KG1 (cell line): Measurements from ENCODE around the gene KRTAP5-7.
"Not testable (repeated sequence)": the region's sequence is repeated elsewhere in the genome, so short reads cannot be mapped to it uniquely, and the experiment has no call there.

Source experiments
- DNase-seq: peaks from one replicate; lab custom pipeline; 2025; lab: John Stamatoyannopoulos, UW

Gene KRTAP5-7

GRCh38 chr11:71532036-71532610, 5.1 kb downstream of the KRTAP5-7 start:
- DNase-seq: no peak

DNA sequence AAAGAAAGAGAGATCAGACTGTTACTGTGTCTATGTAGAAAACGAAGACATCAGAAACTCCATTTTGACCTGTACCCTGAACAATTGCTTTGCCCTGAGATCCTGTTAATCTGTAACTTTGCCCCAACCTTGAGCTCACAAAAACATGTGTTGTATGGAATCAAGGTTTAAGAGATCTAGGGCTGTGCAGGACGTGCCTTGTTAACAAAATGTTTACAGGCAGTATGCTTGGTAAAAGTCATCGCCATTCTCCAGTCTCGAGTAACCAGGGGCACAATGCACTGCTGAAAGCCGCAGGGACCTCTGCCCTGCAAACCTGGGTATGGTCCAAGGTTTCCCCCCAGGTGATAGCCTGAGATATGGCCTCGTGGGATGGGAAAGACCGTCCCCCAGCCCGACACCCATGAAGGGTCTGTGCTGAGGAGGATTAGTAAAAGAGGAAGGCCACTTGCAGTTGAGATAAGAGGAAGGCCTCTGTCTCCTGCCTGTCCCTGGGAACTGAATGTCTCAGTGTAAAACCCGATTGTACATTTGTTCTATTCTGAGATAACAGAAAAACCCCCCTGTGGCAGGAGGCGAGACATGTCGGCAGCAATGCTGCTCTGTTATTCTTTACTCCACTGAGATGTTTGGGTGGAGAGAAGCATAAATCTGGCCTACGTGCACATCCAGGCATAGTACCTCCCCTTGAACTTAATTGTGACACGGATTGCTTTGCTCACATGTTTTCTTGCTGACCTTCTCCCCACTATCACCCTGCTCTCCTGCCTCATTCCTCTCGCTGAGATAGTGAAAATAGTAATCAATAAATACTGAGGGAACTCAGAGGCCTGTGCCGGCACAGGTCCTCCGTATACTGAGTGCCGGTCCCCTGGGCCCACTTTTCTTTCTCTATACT, 7.9 kb downstream of the KRTAP5-7 start:
- not testable (repeated sequence) for DNase-seq

DNA sequence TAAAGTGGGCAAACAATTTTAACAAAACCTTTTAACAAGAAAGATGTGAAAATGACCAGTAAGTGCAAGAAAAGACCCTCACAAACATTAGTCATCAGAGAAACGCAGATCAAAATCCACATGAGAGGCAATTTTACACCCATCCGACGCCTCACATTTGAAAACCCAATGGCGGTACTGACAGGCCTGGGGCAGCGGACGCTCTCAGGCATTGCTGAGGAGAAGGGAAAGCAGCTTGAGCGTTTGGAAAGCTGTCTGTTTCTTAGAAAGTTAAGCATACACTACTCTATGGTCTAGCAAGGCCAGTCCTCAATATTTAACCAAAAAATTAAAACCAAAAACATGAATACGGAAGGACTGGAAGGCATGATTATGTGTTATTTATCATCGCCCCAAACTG, 8.8 kb downstream of the KRTAP5-7 start:
- DNase-seq: no peak

- DNase-seq: no peak
These were observed 10.5 kb downstream of the KRTAP5-7 start for GRCh38 chr11:71537537-71537936.

- DNase-seq: not testable (repeated sequence)
These were observed 11.1 kb downstream of the KRTAP5-7 start, which contains the start of gene KRTAP5-8 for GRCh38 chr11:71537977-71538665. Gene KRTAP5-8, plus strand, starts transcription at chr11:71538025. Its CDS starts 31 bp downstream, at chr11:71538056.

GRCh38 chr11:71538666-71538990, 11.6 kb downstream of the KRTAP5-7 start:
- no peak for DNase-seq

- no peak for DNase-seq
These were observed 11.9 kb downstream of the KRTAP5-7 start for GRCh38 chr11:71539017-71539416.

DNA sequence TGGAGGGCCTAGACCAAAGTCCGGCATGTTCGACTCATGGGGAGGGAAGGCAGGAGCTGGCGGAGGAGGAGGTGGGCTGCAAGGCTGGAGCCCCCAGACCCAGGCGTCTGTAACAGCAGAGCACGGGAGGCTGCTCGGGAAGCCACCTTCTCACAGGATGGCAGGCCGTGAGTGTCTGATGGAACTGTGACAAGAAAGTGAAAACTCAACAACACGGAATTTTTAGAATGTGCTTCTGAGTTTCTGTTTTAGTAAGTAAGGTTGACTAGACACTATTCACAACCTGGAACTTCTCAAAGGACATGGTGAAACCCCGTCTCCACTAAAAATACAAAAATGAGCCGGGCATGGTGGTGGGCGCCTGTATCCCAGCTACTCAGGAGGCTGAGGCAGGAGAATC, 12.9 kb downstream of the KRTAP5-7 start:
- DNase-seq: not testable (repeated sequence)

DNA sequence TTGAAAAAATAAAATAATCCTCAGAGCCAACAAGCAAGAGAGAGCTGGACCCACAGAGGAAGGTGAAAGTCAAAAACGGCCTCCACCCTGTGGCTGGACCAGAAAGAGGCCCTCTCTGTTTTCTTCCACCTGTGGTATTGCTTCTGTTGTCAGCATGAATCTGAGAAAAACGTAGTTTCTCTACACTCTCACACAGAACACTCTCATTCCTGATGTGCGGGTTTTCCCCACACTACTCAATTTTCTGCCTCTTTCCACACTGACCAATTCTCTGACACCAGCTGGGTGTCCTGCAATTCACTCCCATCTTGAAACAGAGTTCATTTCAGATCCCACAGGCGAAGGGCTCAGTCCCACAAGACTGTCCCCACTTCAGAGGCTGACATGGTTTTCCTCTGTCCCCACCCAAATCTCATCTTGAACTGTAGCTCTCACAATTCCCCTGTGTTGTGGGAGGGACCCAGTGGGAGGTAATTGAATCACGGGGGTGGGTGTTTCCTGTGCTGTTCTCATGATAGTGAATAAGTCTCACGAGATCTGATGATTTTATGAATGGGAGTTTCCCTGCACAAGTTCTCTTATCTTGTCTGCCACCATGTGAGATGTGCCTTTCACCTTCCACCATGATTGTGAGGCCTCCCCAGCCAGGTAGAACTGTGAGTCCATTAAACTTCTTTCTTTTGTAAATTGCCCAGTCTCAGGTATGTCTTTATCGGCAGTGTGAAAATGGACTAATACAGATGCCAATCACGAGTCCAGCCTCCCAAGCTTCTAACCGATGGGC, 13.6 kb downstream of the KRTAP5-7 start:
- DNase-seq: not testable (repeated sequence)

- DNase-seq: no peak
These were observed 15.3 kb downstream of the KRTAP5-7 start for GRCh38 chr11:71542382-71542781.

GRCh38 chr11:71542879-71543777, 16.1 kb downstream of the KRTAP5-7 start:
- DNase-seq: no peak

- DNase-seq: peak; percentile 26
These were observed 16.8 kb downstream of the KRTAP5-7 start for GRCh38 chr11:71543866-71544265.

DNA sequence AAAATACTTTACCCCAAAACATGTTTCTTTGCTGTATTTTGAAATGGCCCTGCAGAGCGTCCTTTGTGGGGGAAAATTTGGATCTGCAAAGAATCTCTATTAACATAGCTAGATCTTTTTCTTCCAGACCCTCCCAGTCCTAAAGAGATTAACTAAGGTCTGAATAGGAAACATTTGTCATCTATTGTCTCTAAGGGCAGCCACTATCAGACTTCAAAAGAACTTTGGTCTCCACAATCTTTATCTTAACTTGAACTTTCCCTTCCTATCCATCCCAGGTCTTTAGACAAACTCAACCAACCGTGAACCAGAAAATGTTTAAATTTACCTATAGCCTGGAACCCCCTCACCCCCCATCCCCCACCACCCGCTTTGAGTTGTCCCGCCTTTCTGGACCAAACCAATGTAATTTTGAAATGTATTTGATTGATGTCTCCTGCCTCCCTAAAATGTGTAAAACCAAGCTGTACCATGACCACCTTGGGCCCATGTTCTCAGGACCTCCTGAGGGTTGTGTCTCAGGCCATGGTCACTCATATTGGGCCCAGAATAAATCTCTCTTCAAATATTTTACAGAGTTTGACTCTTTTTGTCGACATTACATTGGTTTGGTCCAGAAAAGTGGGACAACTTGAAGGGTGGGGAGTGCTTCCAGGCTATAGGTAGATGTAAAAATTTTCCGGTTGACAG, 17.6 kb downstream of the KRTAP5-7 start:
- DNase-seq: no peak

DNA sequence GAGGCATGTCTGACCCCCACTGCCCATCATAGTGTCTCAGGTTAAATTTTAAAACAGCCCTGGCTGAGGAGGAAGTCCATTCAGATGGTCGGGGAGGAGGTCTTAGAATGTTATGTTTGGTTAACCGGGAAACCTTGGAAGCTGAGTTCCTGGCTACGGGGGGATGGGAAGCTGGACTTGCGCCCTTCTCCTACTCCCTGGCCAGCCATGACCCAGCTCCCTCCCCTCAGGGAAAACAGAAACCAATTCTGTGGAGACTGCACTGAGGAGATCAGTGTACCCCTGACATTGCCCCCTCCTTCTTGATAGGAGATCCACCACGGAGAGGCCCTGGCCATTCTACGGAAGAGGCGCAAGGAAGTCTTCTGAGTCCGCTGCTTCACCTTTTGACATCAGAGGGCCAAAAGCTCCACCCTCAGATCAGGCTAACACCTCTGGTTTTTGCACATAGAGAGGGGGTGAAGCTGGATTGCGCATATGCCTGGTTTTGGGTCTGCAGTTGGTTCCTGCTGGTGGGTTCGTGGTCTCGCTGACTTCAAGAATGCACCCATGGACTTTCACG, 18.4 kb downstream of the KRTAP5-7 start:
- DNase-seq: no peak

DNA sequence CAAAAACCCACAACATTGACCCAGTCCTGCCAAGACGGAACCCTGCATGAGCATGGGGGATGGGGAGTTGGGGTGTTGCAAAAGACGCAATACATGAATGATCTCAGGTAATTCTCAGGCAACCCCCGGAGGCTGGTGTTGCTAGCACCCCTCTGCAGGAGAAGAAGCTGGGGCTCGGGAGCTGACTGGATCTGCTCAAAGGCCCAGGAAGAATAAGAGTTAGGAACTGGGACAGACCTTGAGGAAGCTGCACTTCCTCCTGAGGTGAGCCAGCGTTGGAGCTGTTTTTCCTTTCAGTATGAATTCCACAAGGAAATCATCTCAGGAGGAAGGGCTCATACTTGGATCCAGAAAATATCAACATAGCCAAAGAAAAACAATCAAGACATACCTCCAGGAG, 21.1 kb downstream of the KRTAP5-7 start, which contains the start of gene KRTAP5-9:
Gene KRTAP5-9, plus strand, starts transcription at position 301 of the 400 bp plus-strand sequence. CDS start 238 bp downstream, outside the sequence.
- no peak for DNase-seq

DNA sequence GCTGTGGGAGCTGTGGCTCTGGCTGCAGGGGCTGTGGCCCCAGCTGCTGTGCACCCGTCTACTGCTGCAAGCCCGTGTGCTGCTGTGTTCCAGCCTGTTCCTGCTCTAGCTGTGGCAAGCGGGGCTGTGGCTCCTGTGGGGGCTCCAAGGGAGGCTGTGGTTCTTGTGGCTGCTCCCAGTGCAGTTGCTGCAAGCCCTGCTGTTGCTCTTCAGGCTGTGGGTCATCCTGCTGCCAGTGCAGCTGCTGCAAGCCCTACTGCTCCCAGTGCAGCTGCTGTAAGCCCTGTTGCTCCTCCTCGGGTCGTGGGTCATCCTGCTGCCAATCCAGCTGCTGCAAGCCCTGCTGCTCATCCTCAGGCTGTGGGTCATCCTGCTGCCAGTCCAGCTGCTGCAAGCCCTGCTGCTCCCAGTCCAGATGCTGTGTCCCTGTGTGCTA, 21.7 kb downstream of the KRTAP5-7 start:
- DNase-seq: no peak

DNA sequence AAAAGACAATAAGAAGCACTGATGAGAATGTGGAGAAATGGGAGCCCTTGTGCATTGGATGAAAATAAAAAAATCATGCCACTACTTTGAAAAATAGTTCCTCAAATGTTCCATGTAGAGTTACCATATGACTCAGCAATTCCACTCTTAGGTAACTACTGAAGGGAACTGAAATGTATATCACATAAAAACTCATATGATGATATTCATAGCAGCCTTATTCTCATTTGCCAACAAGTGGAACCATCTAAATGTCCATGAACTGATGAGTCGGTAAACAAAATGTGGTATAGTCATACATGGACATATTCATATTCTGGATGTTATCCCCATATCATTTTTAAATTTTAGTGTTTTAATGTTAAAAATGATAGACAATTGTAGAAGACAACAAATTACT, 24.6 kb downstream of the KRTAP5-7 start:
- no peak for DNase-seq

GRCh38 chr11:71554996-71555395, 27.9 kb downstream of the KRTAP5-7 start:
- DNase-seq: no peak

GRCh38 chr11:71555508-71555907, 28.4 kb downstream of the KRTAP5-7 start:
- DNase-seq: no peak

- no peak for DNase-seq
These were observed 29.0 kb downstream of the KRTAP5-7 start for GRCh38 chr11:71556018-71556417.
